GM21423 (cell line): ENCODE results near the gene NUDCD3.
"Not testable (repeated sequence)": the region's sequence is repeated elsewhere in the genome, so short reads cannot be mapped to it uniquely, and the experiment has no call there.

ENCODE experiments used
- ATAC-seq: cut with Tn5 transposase; IDR thresholded peaks from one replicate; pipeline ENCODE4 v1.9.1; 2021; ENCODE audit warnings: mild to moderate bottlenecking, moderate library complexity; ENCODE audit not compliant: unreplicated experiment

The NUDCD3 gene

DNA sequence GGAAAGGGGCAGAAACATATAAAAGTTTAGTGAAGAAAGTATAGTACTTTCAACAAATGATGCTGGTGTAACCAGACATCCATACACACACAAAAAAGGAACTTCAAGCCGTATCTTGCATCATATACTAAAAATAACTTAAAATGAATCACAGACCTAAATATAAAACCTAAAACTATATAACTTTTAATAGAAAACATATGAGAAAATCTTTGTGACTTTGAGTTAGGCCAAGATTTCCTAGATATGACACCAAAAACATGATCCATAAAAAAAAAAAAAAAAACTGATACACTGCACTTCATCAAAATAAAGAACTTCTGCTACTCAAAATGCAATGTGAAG lies 40.9 kb downstream of the NUDCD3 start:
- ATAC-seq, result no peak

DNA sequence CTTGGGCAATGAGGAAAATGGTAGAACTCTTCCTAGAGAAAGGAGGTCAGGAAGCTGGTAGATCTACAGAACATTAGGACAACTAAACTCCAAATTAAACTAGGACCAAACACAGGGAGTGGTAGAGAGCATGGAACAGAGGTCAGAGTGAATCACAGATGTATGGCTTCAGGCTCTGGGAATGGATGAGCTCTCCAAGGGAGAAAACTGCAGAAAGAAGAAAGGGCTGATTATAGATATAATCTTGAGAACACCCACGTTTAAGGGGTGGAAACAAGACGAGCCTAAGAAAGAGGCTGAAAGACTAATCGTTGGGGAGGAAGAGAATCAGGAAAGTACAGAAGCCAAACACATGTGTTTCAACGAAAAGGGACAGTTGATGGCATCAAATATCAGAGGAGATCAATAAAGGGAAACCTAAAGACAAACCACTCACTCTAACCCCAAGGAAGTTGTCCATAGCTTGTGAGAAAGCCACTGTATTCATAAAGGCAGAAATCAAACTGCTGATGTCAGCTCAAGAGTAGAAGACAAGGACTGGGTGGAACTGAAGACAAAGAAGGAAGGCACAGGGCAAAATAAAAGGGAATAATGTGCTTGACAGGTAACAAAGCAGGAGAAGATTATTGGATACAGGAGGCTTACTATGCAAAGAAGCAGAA lies 41.4 kb downstream of the NUDCD3 start:
- no peak for ATAC-seq

DNA sequence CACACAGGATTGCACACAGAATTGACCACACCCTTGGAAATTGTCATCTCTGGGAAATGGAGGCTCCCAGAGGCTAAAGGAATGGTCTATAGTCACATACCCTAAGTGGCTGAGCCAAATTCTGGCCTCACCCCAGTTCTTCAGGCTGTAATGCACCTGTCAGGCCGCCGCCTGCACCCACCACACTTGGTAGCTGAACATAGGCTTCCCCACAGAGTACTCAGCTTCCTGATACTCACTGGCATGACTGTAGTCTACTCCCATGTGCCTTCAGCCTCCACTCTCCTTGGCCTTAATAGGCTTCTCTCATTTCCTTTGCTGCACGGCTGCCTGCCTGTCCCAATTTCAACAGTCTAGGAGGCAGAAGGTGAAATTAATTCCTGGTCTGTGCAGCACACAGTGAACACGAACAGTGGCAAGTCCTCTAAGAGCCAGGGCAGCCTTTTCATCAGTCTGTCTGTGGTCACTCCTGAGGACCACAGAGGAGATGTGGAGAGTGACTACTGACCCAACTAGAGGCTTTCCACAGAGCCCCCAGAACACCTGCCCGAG lies 42.5 kb downstream of the NUDCD3 start:
- no peak for ATAC-seq

DNA sequence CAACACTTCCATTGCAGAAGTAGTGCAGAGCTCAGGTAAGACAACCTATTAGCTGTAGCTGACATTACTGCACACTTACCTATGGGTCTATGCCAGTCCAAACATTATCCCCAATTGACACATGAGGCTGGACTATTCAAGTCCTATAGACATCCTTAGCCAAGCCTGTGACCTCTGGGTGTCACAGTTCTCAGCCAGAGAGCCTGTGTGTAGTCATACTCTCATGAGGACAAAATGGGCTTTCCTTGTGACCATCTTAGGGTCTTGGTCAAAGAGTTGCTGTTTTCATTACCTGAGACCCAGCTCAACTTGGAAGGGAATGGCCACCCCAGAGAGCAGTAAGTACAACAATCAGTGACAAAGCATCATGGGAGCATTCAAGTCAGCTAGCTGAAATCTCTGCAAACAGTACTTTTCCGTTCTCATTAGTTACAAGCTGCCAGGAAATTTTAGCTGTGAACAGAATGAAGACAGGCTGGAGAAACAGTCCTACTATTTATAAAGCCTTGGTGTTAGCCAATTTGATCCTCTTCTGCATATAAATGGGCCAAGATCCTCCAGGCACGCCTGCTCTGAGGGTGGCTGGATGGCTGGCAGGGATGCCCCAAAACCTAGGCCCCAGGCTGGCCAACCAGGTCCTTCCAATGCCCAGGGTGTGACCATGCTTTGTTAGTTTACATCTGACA lies 44.3 kb downstream of the NUDCD3 start:
- no peak for ATAC-seq

DNA sequence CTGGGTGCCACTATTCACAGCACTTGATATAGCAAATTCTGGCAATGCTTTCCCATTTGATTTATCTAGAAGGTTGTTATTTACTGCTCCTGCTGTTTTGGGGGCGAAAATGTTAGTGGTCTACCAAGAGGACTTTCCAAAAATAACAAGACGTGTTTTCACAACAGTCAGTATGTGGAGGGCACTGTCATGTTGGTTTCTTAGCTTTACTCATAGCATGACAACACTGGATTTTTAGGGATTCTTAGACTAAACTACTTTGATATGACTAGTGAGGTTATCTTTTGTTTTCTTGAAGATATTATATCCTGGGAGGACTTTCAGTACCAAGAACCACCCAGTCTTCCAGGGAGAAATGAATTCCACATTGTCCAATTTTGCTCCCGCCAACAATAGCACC lies 49.4 kb downstream of the NUDCD3 start:
- ATAC-seq, result no peak

DNA sequence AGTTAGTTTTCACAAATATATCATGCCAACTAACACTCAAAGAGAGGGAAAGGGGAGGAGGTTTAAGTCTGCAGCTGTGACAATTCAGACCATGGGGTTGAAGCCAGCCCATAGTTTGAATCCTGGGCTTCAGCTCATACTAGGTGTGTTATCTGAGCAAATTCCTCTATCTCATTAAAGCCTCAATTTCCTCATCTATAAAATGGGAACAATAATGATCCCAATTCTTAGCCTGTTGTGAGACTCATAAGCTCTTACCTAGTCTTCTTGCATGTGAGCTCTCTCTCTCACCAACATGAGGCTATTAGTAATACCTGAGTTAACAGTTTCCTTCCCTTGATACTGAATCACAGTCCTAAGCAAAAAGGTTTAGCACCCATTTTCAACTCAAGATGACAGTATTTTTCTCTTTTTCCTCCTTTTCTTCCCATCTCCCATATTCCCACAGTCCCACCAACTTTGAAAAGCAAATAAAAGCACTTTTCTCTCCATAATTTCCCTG lies 49.8 kb downstream of the NUDCD3 start:
- no peak for ATAC-seq

DNA sequence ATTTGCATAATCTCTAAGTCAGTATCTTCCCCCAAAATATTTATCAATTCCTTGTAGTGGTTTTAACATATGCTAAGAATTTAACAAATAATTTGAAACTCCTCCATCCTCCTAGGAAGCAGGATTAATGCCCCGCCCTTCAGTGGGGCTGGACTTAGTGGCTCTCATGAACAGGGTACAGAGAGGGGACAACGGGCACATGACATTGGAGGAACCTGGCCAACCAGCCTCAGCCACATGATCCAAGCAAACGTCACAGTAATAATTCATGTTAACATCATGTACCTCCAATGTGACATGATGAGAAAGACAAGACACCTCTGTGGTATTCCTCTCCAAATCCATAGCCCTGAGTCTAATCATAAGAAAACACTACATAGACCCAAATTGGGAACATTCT lies 50.5 kb downstream of the NUDCD3 start:
- ATAC-seq, result no peak

DNA sequence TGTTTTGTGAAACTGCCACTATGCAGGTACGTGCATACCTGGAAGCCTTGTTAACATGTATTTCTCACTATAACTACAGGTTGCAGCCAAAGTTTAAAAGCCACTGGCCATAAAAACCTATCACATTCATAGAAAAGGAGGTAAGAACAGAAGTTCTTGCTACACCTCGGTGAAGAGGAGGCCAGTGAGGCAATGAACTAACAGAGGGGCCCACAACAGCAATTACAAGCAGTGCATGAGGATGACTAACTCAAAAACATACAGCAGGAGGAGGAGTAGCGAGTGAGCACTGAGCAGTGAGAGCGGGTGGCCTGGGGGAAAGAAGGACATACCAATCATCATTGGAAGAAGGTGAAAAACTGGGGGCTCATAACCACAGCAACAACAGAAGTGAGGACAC lies 51.6 kb downstream of the NUDCD3 start:
- ATAC-seq, result no peak

DNA sequence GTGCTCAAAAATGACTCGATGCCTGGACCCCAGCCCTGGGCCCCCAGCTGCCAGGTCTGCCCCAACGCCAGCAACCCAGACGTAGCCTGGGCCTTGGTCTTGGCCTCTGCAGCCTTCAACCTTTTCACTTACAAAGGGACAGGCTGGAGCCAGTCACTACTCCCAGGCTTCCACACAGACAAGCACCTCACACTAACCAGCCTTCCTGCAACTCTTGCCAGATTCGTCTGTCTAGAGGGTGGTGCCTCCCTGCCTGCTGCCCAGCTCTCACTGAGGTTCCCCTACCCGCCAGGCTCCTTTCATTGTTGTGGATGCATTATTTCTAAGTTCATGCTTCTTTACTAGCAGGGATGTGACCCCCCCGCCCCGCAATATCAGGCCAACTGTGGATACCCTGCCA lies 56.3 kb downstream of the NUDCD3 start:
- no peak for ATAC-seq

DNA sequence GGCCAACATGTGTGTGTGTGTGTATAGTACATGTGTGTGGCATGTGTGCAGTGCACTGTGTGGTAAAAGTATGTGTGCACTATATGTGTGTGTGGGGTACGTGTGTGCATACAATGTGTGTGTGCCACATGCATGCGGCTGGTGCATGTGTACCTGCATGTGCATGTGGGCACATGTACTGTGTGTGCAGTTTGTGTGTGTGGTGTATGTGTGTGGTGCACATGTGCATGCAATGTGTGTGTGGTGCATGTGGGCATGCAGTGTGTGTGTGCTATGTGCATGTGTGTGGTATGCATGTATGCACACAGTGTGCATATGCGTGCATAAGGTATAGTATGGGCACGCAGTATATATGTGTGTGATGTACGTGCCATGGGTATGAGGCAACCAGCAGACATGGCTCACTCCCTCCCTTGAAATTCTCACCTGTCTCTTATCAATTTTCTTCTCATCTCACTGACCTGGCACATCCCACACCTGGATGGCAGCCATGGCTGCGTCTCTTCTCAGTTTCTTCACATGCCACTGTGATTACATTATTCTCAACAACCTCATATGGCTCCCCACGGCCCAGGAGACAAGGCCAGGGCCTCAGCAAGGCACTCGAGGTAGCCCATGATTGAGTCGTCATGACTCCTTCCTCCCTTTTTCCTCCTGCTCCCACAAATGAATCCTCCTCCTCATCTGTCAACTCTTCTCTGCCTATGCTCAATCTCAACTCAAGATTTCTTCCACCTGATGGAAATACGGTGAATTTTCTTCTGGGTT lies 57.0 kb downstream of the NUDCD3 start:
- no peak for ATAC-seq

DNA sequence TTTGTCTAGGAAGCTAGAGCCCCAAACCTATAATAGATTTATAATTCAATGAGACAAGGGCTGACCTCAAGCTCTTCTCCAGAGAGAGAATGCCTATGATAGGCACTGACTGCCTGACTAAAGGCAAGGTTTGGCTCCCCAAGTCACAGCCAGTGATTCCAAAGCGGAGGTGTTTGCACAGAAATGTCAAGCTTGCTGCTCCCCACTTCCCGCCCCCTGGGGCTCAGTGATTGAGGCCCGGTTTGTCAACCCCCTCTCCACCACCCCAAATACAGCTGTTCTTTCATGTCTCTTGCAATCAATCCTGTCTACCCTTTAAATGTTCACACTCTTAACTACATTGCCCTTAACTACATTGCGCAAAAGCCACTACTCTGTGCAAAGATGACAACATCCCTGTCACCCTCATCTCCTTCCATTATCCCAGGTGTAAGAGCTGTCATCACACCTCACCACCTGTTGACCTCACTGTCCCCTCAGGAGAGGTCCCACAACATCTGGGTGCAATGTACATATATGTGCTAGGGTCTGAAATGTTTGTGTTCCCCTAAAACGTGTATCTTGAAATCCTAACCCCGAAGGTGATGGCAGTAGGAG lies 58.0 kb downstream of the NUDCD3 start:
- ATAC-seq, result no peak

DNA sequence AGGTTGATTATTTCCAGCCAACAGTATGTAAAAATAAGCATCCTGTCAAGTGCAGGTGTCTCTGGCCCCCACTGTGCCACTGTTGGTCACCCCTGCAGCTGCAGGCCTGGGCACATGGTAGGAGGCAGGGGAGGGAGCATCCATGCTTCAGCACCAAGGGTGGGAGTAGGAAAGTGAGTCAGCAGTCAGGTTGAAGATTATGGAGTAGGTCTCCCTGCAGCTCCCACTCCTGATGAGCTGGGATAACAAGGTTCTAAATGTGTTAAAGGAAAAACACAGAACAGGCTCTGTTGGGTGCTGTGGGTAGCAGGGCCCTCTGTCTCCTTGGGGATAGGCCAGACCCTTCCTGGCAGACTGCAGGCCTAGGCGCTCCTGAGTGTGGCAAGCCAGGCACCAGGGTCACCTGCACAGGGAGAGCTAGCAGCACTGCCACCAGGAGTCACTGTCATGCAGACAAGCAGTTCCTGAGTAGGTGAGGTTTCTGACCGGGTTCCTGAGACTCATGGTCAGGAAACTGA lies 59.3 kb downstream of the NUDCD3 start:
- ATAC-seq, result no peak

DNA sequence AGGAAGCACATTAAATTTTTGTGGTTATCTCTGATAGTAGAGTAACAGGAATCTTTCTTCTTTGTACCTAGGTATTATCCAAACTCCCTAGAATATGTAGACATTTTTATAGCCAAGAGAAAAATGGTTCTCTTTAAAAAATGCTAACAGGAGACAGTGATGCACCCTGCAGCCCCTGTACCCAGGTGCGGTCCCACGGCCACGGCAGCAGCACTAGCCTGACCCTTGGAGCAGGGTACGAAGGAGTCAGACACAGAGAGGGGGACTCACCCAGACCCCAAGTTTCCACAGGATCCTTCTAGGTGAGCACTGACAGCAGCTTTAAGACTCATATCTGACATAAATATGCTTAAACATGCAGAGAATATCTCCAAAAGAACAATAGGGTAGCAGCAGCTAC lies 60.4 kb downstream of the NUDCD3 start:
- no peak for ATAC-seq

DNA sequence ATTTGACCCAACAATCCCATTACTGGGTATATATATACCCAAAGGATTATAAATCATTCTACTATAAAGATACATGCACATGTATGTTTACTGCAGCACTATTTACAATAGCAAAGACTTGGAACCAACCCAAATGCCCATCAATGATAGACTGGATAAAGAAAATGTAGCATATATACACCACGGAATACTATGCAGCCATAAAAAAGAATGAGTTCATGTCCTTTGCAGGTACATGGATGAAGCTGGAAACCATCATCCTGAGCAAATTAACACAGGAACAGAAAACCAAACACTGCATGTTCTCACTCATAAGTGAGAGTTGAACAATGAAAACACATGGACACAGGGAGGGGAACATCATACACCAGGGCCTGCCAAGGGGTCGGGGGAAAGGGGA lies 65.7 kb downstream of the NUDCD3 start:
- not testable (repeated sequence) for ATAC-seq

DNA sequence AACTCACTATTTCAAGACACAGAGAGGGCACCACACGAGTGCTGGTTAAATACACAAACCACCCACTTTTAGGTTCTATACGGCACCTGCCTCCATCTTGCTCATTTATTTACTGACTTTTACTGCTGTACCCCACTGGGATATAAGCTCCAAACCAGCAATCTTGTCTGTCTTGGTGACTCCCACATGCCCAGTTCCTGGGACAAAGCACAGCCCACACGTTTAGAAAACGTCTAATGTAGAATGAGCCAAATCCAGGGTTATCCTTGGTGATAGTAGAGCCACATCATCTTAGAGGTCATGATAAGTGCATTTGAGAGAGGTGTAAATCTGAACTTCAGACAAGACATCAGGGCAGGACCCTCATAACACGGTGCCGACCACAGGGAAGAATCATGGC lies 73.5 kb downstream of the NUDCD3 start:
- no peak for ATAC-seq

DNA sequence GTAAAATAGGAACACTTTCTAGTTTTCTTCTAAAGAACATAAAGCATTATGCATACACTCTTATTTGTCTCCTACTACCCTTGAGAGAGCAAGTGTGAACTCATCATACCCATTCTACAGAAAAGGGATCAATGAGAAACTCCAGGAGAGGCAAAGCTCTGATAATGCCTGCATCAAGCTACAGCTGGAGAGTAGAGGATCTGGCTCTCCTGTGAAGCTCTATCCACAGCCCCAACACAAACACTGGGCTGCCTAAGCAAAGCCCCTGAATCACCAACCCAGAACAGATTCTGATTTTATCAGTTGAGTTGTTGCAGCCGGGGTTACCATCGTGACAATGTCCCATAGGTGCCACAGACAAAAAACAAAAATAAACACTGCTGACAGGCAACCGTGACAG lies 74.9 kb downstream of the NUDCD3 start:
- ATAC-seq, result no peak

DNA sequence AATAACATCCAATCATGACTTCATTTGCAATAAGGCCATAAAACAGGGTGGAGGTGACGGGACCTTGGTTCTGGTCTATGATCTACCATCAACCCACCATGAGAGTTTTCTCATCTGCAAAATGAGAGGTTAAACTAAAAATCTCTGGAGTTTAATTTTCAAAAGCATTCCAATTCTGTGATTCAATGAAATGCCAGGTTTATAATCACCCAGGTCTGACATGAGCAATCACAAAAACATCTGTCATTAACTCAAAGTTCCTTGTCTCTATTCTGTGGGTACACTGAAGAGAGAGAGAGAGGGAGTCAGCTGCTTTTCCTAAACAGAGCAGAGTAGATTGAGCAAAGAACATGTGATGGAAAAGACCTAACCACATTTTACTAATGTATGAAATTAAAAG lies 75.4 kb downstream of the NUDCD3 start:
- ATAC-seq, result no peak

DNA sequence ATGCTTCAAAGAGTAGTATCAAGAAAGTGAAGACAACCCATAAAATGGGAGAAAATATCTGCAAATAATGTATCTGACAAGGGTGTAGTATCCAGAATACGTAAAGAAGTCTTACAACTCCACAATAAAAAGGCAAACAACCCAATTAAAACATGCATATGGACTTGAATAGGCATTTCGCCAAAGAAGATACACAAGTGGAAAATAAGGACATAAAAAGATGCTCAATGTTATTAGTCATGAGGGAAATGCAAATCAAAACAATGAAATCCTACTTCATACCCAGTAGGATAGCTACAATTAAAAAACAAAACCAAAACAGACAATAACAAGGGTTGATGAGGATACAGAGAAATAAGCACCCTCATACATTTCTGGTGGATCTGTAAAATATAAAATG lies 79.2 kb downstream of the NUDCD3 start:
- no peak for ATAC-seq

DNA sequence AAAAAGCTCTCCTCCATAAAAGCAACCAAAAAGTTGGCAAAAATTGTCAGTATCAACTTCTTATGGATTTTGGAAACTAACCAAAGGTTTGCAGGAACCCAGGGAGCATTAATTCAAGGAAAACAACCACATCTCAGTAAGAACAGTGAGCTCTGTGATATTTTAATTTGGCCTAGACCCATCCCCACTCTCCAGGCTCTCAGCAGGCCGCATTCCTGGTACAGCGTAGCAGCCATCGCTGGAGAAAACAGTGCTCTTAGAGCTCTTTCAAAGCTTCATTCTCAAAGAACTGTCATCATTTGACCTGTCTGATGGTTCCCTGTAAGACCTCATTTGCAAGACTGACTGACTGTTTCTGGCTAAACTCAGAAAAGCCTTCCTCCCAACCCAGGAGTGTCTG lies 81.9 kb downstream of the NUDCD3 start:
- no peak for ATAC-seq

DNA sequence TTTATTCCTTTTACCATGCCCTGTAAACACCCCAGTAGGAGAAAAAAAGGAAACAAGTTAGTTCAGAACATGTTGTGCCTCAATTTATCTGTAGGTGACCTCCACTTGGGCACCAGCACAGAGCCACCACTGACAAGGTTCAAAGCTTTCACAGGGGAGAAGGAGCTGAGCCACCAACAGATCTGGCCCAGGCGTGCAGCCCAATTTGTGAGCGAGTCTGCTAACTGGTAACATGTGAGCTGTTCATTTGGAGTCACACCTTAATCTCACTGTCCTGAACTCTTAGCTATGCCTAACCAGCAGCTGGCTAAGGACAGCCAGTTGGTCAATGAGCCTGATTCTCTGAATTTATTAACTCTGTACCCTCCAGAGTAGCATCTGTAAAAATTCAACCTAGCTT lies 86.7 kb downstream of the NUDCD3 start:
- no peak for ATAC-seq

DNA sequence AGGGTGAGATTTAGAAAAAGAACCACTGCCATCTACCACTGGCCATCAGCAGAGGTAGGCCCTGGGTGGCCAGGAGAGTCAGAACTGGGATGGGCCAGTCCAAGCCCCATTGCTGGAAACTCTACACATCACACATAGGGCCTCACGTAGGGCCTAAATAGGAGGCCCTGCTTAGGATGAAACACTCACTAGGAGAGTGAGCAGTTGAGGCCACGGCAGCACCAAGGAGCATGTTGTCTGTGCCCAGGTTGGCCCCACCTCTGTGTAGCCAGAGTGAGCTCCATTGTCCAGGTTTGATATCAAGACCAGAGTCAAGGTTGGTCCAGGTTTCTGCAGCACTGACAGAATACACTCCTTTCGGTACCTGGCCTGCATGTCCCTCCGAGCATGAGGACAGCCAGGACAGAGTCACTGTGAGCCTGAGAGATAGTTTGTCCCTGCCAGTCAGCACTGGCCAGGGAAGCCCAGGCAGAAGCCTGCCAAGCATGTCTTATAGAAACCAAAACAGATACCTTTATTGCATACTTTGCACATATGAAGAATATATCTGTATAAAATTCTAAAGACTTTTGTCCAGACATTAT lies 87.2 kb downstream of the NUDCD3 start:
- no peak for ATAC-seq
